HG03354 (cell line): ENCODE data around the gene PPP3R2.

Experiments used
- ATAC-seq: cut with Tn5 transposase; IDR thresholded peaks from one replicate; pipeline ENCODE4 v1.9.1; 2021; ENCODE audit warnings: mild to moderate bottlenecking; ENCODE audit not compliant: unreplicated experiment, poor library complexity, severe bottlenecking

The PPP3R2 gene

DNA sequence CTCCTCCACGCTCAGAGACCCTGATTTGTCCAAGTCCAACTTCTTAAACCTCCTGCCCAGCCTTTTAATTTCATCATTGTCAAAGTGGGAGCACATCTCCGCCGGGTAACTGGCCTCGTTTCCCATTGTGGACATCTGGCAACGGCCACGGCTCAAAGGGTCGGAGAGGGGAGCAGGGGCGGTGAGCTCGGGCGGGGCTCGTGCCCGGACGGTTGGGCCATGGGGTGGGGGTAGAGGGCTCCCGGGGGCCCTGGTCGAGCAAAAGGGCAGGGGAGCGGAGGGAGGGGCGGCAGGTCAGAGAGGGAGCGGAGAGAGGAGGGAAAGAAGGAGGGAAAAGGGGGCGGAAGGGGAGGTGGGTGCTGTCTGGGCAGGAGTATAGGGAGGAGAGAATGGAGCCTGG lies at the start of gene PPP3R2:
PPP3R2 (minus strand) TSS at position 174 of the 400 bp plus-strand sequence; CDS start at position 126, 48 bp downstream.
- no peak for ATAC-seq

GRCh38 chr9:101639785-101640665 lies 45.3 kb upstream of the PPP3R2 start:
- ATAC-seq = no peak

- no peak for ATAC-seq
These were observed 44.5 kb upstream of the PPP3R2 start for GRCh38 chr9:101639311-101639710.

DNA sequence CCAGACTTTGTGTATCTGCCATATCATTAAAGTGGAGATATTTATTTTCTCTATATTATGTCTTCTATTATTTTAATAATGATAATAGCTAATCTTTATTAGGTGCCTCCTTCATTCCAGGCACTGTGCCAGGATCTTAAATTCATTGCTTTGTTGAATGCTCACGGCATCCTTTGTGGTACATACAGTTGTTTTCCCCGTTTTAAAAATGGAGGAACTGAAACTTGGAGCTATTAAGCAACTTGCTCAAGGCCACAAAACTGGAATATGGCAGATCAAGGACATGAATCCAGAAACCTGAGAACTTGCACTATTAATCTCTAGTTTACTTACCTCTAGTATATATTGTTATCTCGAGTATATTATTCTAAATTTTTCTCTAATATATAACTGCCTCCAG lies 41.5 kb upstream of the PPP3R2 start:
- no peak for ATAC-seq

- no peak for ATAC-seq
These were observed 40.7 kb upstream of the PPP3R2 start for GRCh38 chr9:101635473-101635872.

GRCh38 chr9:101634741-101635409 lies 40.1 kb upstream of the PPP3R2 start:
- no peak for ATAC-seq

- ATAC-seq = no peak
These were observed 37.8 kb upstream of the PPP3R2 start for GRCh38 chr9:101632611-101633010.

- ATAC-seq = no peak
These were observed 37.1 kb upstream of the PPP3R2 start for GRCh38 chr9:101631892-101632291.

GRCh38 chr9:101629636-101630035 lies 34.9 kb upstream of the PPP3R2 start:
- ATAC-seq = no peak

DNA sequence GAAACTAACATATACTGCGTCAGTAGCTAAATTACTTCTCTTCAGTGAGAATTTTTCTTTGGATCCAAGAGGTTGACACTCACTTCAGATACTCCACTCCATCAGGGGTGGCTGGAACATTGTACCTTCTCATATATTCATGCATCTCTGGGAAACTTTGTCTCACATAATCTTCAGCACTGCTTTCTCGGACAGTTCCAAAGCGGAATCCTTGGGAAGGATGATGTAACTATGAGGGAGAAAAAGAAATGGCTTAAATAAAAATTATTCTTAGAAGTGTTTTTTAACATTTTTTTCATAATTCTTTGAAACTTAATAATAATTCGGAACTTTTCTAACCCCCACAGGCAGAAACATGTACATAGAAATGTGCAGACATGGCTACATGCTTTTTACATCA lies 33.4 kb upstream of the PPP3R2 start:
- ATAC-seq = no peak

GRCh38 chr9:101626295-101626694 lies 31.5 kb upstream of the PPP3R2 start:
- ATAC-seq = no peak

- no peak for ATAC-seq
These were observed 31.1 kb upstream of the PPP3R2 start for GRCh38 chr9:101625876-101626275.

DNA sequence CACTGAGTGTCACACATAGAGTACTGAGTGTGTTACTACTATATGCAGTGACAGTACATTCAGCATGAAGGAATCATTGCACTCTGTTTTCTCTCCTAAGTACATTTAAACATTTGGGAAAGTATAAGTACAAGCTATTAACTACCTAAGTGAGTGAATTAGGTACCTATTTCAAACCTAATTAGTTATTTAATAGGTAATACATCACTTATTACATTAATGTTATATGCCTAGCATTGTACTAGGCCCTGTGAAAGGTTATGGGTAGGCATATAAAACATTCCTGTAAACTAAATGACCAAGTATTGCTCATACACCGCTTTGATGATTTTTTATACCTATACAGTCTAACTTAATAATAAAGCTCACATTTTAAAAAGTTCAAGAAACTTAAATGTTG lies 25.7 kb upstream of the PPP3R2 start:
- ATAC-seq = peak; percentile 64

- peak; percentile 76 for ATAC-seq
These were observed 23.9 kb upstream of the PPP3R2 start for GRCh38 chr9:101618698-101619097.

- ATAC-seq = no peak
These were observed 10.8 kb upstream of the PPP3R2 start for GRCh38 chr9:101605547-101605946.

- ATAC-seq = no peak
These were observed 9.5 kb upstream of the PPP3R2 start for GRCh38 chr9:101604296-101604695.

DNA sequence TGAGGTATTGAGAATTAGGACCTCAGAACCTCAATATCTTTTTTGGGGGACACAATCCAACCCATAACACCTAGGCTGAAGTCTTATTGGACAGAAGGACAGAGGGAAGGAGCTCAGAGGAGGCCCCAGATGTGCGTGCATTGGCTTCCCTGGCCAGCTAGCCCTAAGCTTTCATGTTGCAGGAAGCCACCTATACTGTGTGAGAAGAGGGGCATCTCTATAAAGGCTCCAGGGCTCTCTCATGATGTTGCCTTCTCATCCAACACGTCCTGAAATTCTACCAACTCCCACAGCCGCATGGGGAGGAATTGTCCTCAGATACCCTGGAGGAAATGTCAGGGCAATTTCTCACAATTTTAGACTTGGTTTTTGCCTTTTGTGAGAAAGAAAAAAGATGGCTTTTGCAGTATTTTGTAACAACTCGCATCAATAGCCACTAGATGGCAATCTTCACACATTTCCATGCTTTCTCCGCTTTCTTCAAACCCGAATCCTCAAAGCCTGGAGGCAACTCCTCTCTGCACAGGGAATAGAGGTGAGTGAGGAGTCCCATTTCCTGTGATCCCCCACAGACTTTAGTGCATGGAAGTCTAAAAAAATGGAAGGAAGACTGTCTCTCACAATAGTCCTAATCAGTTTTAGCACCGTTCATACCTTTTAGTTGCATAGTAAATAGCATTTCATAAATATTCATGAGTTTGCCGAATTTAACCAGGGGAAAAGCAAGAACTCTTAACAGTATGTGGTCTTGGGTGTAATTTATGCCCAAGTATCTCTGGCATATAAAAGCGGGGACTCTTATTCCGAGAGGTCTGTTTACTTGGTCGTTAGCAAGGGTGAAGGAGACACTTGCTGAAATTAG lies 7.4 kb upstream of the PPP3R2 start:
- peak; percentile 72 for ATAC-seq

DNA sequence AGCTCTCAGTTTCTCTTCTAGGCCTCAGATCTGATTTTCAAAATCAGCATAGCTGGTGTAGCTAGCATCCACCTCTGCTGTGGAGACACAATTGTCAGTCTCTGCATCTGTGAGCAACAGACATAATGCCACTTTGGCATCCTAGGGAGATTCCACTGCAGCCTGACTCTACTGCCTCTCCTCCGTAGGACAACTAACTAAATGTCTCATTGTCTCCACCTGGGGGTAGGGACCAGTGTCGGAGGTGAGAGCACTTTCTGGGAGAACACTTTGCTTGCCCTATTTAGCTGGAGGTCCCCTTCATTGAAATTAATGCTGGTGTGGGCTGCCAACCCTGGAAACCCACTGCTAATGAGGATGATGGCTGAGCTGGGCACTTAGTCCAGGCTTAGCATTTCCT lies 1.4 kb downstream of the PPP3R2 start:
- ATAC-seq = no peak

GRCh38 chr9:101592788-101593187 lies 2.0 kb downstream of the PPP3R2 start:
- no peak for ATAC-seq

- ATAC-seq = no peak
These were observed 2.9 kb downstream of the PPP3R2 start for GRCh38 chr9:101591787-101592446.
